IMR-90 (cell line): ENCODE data around the gene LDHA.

Source experiments
- CEBPB ChIP-seq: IDR thresholded peaks from 2 replicates; pipeline ENCODE4 v1.6.1; 2012; ENCODE audit warnings: low read depth, low read length, improper control_type of control experiment
- FOS ChIP-seq: fragments of 150-350 bp; IDR thresholded peaks from 2 replicates; pipeline ENCODE4 v1.6.1; 2016; ENCODE audit warnings: low read depth, low read length
- RAD21 ChIP-seq: IDR thresholded peaks from 2 replicates; pipeline ENCODE4 v1.6.1; 2012; ENCODE audit warnings: low read length, improper control_type of control experiment
- SMC3 ChIP-seq: fragments of 150-350 bp; IDR thresholded peaks from 2 replicates; pipeline ENCODE4 v1.6.1; 2016; ENCODE audit warnings: low read depth, mild to moderate bottlenecking, antibody characterized with exemption, low read length, moderate library complexity
- TF ChIP-seq, protein P1 (sequence below): conservative IDR thresholded peaks from 2 replicates; pipeline ENCODE4 v1.5.1; 2012; ENCODE audit warnings: mild to moderate bottlenecking, low read depth, low read length, improper control_type of control experiment

GRCh38 chr11:18369398-18369797 lies 25.0 kb upstream of the LDHA start:
- TF ChIP-seq, protein P1, sequence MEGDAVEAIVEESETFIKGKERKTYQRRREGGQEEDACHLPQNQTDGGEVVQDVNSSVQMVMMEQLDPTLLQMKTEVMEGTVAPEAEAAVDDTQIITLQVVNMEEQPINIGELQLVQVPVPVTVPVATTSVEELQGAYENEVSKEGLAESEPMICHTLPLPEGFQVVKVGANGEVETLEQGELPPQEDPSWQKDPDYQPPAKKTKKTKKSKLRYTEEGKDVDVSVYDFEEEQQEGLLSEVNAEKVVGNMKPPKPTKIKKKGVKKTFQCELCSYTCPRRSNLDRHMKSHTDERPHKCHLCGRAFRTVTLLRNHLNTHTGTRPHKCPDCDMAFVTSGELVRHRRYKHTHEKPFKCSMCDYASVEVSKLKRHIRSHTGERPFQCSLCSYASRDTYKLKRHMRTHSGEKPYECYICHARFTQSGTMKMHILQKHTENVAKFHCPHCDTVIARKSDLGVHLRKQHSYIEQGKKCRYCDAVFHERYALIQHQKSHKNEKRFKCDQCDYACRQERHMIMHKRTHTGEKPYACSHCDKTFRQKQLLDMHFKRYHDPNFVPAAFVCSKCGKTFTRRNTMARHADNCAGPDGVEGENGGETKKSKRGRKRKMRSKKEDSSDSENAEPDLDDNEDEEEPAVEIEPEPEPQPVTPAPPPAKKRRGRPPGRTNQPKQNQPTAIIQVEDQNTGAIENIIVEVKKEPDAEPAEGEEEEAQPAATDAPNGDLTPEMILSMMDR = no peak
- TF ChIP-seq RAD21 = no peak
- TF ChIP-seq SMC3 = no peak
- TF ChIP-seq FOS = no peak
- TF ChIP-seq CEBPB = no peak
